Activated CD4-positive, CD25-positive, alpha-beta regulatory T cell treated with anti-CD3 and anti-CD28 coated beads, Interleukin-2, amount 50 U/mL, for 72 hours (primary cell): ENCODE data around the gene HPN.
"Not testable (repeated sequence)": the region's sequence is repeated elsewhere in the genome, so short reads cannot be mapped to it uniquely, and the experiment has no call there.

Source experiments
- DNase-seq: peaks from one replicate; pipeline ENCODE4 v3.0.0; 2021

HPN gene

DNA sequence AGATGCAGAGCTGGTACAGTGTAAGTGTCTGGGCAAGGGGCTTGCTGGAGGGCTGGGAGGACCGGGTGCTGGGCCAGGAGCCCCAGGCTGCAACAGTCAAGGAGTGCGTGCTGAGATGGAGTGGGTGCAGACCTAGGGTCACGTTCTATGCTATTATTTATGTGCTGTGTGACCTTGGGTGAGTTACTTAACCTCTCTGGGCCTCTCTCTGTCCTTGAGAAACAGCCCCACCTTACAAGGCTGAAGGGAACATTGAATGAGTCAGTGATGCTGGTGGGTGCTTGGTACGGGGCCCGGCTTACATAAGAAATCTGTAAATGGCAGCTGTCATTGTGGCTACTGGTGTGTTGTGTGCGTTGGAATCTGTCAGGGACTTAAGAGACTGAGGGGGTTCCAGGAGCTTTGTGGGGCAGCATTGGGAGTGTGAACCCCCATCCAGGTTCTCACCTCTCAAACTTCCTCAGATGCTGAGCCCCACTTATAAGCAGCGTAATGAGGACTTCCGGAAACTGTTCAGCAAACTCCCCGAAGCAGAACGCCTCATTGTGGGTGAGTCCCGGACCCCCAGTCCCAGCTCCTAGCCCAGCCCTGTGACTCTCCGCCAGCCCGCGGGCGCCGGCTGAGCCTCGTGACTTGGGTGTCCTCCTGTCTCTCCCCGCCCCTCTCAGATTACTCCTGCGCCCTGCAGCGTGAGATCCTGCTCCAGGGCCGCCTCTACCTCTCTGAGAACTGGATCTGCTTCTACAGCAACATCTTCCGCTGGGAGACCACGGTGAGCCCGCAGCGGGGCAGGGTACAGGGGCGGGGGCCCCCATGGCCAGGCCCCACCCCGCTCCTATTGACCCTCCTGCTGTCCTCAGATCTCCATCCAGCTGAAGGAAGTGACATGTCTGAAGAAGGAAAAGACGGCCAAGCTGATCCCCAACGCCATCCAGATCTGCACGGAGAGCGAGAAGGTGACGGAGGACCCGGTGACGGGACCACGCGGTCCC, 31.8 kb upstream of the HPN start:
- DNase-seq: no peak

DNA sequence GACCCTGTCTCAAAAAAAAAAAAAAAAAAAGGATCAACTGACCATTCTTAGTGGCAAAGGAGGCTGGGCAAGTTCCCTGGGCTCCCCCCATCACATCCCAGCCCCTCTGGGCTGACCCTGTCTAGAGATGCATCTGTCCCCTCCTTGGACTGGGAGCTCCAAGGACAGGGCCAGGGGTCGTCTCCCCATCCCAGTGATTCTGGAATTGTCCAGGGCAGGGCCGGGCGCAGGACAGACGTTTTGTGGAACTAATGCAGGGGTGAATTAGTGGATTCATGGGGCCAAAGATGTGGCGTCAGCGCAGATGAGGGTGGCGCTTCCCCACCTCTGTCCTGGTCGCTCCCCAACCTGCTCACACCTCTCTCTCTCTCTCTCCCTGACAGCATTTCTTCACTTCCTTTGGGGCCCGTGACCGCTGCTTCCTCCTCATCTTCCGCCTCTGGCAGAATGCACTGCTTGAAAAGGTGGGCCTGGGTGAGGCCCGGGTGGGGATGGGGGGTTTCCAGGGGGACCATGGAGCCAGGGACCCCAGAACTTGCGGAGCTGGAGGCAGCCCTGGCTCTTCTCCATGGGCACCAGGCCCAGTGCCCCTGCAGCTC, 30.3 kb upstream of the HPN start:
- DNase-seq: no peak

DNA sequence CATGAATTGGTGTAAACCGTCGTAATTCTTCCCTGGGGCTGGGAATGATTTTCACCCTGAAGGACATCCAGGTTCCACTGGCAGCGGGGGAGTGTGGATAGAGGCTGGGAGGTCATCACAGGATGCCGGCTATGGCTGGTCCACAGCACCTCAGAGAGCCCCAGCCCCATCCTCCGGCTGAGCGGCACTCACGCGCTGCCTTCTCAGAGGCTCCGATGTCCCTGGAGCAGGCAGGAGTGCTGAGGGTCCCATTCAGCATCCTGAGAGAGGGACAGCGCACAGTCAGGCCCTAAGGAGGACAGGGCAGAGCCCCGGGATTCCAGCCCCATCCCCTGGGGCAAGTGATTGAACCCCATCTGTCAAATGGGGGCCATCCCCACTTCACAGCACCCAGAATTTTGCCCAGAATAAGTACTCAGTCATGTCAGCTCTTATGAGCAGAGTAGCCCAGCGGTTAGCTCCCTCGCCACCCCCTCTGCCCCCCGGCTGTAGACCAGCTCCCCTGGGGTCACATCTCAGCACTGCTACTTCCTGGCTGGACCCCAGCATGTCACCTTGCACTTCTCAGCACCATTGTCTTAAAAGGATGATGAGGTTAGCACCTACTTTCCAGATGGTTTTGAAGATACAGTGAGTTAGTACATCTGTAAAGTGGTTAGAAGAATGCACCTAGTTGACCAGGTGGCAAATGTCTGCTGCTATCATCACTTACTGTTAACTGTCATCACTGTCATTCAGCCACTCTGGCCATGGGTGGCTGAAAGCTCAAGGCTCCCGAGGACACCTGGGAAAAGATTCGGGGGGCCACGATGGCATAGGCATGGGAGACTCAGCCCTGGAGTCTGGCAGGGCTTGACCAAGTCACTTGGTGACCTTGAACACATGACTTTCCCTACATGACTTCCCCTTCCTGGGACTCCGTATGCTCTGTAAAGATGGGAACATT, 29.5 kb upstream of the HPN start:
- DNase-seq: no peak

DNA sequence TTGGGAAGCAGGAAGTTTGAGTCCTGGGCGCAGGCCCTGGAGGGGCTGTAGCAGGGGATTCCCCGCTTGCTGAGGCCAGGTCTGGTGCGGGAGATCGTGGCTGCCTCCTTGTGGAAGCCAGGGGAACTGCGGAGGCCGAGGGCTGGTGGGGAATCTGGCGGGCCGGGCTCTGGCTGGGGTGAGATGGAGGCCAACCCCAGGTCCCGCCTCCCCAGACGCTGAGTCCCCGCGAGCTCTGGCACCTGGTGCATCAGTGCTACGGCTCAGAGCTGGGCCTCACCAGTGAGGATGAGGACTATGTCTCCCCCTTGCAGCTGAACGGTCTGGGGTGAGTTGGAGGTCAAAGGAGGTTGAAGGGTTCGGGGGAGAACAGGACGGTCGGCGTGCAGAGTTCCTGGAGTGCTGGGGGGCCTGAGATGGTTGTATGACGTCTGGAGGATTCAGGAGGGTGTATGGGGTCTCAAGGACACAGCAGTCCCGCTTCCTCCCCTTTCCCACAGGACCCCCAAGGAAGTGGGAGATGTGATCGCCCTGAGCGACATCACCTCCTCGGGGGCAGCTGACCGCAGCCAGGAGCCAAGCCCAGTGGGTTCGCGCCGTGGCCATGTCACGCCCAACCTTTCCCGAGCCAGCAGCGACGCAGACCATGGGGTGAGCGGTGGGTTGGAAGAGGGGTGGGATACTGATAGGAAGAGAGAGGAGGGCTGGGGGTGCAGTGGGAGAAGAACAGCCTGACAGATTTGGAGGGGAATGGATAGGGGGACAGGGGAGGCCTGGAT, 28.3 kb upstream of the HPN start:
- peak; percentile 85 for DNase-seq

DNA sequence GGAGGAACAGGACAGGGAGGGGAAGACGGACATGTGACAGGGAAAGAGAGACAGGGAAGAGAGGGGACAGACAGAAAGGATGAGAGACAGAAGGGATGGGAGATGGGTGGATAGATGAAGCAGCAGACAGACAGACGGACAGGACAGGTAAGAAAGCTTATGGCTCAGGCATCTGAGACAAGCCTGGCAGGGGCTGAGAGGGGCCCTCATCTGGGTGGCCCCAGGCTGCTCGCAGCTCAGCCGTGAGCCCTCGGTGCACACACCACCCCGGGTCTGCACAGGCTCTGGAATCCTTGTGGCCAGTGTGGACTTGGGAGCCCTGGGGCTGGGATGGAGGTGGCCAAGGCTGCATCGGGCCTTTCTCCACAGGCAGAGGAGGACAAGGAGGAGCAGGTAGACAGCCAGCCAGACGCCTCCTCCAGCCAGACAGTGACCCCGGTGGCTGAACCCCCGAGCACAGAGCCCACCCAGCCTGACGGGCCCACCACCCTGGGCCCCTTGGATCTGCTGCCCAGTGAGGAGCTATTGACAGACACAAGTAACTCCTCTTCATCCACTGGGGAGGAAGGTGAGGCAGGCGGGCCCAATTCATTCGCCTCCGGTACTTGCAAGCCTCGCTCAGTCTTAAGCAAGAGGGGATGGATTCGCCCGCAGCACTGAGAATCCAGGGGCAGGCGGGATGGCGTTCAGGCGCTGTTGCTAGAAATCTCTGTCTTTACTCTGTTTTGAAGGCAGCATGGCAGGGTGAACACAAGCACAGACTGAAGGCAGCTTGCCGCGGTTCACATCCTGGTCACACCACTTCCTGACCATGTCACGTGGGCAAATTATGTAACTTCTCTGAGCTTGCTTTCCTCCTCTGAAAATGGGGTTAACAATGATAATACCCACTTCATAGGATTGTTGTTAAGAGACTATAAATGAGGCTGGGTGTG, 27.4 kb upstream of the HPN start:
- peak; percentile 57 for DNase-seq

DNA sequence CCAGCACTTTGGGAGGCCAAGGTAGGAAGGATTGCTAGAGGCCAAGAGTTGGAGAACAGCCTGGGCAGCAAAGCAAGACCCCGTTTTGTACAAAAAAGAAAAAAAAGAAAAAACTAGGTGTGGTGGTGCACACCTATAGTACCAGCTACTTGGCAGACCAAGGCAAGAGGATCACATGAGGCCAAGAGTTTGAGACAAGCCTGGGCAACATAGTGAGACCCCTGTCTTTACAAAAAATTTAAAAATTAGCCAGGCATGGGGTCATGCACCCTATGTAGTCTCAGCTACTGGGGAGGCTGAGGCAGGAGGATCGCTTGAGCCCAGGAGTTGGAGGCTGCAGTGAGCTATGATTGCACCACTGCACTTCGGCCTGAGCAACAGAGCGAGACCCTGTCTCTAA, 26.7 kb upstream of the HPN start:
- not testable (repeated sequence) for DNase-seq

DNA sequence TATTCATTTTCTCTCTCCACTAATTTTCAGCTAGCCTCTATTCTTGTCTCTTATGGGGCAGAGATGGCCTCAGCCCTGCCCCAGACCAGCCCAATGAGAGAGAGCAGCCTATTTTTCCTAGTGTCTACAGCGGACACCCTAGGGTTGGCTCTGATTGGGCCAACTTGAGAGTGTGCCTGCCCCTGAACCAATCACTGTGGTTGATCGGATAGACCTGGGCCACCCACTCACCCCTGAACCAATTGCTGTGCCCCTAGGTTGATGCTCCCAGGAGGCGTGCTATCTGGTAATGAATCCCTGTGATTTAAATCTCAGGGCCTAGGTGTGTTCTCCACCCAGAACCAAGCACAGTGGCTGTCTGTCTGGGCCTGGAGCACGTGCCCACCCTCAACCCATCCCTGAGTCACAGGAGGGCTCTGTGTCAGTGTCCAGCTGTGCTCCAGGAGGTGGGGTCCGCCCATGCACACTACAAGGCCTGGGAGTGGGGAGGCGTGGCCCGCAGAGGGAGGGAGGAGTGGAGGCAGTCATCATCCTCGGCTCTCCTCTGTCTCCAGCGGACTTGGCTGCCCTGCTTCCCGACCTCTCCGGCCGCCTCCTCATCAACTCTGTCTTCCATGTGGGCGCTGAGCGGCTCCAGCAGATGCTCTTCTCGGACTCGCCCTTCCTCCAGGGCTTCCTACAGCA, 26.1 kb upstream of the HPN start:
- no peak for DNase-seq

DNA sequence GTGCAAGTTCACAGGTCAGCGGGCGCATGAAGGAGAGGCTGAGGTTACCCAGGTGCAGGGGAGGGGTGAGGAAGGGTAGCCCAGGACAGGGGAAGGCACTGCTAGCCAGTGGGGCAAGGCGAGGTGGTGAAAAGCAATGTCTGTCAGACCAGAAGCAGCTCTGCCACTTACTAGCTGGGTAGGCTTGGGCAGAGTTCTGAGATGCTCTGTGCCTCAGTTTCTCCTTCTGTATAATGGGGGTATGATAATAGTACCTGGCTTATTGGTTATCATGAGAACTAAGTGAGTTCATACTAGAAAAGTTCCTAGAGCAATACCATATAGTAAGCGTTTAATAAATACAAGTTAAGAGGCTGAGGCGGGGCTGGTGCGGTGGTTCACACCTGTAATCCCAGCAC, 25.6 kb upstream of the HPN start:
- no peak for DNase-seq

DNA sequence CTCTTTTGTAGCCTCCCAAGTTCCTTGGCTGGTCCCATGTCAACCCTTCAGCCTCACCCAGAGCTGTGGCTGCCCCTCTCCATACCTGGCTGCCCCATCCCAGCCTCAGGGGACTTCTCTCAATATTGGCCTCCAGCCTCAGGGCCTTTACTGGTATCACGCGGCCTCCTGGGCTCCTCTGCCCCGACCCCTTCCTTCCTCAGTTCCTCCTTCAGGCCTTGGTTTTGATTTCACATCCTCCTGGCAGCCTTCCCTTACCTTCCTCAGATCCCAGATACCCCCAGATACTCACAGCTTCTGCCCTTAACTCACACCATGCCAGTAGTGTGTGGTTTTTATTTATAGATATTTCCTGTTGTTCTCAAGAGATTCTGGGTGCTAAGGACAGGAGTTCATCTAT, 24.0 kb upstream of the HPN start:
- no peak for DNase-seq

DNA sequence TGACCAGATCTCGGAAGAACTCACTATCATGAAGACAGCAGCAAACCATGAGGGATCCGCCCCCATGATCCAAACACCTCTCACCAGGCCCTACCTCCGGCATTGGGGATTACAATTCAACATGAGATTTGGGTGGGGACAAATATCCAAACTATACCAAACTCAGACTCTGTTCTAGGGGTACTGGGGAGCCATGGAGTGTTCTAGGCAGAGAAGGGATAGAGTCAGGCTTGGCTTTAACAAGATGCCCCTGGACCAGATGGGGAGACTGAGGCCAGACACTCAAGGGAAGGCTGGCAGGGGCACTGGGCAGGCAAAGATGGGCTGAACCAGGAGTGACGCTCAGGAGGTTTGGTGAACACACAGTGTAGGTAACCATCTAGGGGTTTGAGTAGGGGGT, 23.1 kb upstream of the HPN start:
- DNase-seq: no peak

DNA sequence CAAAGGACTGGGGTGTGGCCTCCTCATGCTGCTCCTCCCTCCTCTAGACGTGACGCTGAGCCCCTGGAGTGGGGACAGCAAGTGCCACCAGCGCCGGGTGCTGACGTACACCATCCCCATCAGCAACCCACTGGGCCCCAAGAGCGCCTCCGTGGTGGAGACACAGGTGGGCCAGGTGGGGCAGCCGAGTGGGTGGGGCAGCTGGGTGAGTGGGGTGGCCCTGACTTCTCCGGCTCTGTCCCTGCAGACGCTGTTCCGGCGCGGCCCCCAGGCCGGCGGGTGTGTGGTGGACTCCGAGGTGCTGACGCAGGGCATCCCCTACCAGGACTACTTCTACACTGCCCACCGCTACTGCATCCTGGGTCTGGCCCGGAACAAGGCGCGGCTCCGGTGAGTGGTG, 22.4 kb upstream of the HPN start:
- no peak for DNase-seq

DNA sequence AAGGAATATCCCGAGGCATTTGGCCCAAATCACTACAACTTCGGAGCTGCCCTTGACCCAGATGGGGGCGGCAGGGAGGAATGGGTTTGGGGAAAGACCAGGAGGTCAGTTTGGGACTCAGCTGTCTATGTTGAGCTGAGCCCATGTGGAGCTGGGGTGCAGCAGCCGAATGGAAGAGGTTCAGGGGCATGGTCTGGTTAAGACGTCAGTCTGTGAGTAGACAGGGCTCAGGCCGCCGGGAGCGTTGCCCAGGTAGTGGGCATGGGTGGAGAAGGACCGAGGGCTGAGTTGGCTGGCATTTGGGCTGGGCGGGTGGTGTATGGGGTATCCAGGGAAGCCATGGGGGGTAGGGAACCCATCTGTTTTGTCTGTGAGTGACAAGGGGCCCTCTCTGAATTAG, 20.5 kb upstream of the HPN start:
- no peak for DNase-seq

DNA sequence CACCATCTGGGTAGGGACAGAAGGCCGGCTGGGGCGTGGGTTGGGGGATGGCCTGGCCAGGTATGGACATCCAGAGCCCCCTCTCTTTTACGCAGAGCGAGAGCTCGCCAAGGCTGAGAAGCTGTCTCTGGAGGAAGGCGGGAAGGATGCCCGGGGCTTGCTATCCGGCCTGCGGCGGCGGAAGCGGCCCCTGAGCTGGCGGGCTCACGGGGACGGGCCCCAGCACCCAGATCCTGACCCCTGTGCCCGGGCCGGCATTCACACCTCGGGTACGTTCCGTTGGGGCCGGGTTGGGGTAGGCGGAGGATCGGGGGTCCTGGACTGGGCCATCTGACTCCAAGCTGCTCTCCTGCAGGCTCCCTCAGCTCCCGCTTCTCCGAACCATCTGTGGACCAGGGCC, 19.9 kb upstream of the HPN start:
- no peak for DNase-seq

DNA sequence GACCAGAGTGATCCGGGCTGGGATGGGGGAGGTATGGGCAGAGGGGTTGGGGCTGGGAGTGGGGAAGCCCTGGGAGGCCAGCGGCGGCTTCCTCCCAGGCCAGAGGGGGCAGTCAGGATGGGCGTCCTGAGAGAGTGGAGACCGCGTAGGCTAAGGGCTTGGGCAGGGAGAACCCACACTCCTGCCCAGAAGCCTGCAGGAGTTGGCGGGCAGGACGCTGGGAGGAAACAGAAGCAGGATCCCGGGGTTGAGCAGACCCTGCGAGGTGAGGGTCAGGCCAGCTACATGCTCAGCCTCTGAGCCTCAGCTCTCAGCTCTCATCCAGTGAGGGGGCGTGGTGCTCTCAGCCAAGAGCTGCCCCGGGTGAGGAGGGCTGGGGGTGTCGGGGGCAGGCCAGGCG, 19.1 kb upstream of the HPN start:
- DNase-seq: no peak

DNA sequence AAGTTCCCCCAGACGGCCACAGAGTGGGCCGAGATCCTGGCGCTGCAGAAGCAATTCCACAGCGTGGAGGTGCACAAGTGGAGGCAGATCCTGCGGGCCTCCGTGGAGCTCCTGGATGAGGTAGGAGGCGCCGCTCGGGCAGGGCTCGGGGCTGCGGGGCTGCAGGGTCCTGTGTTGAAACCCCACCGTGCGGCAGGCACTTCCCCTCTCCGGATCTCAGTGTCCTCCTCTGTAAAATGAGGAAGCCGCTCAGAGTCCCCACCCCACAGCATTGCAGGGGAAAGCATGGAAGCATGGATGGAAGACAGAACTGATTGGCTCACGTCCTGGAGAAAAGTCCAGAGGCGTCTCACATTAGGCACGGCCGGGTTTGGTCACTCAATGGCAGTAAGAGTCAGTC, 18.1 kb upstream of the HPN start:
- DNase-seq: no peak

DNA sequence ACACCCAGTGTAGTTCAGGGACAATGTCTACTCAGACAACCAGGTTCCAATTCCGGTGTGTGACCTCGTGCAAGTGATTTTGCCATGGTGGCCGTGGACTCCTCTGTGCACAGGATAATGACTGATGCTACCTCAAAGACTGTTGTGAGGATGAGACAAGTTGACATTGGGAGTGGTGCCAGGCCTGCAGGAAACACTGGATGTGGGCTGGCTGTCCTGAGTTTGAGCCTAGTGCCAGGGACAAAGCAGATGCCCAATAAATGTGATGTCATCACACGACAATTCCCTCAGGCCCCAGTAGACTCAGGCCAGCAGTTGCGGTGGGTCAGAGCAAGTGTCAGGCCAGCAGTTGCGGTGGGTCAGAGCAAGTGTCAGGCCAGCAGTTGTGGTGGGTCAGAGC, 17.4 kb upstream of the HPN start:
- DNase-seq: no peak

DNA sequence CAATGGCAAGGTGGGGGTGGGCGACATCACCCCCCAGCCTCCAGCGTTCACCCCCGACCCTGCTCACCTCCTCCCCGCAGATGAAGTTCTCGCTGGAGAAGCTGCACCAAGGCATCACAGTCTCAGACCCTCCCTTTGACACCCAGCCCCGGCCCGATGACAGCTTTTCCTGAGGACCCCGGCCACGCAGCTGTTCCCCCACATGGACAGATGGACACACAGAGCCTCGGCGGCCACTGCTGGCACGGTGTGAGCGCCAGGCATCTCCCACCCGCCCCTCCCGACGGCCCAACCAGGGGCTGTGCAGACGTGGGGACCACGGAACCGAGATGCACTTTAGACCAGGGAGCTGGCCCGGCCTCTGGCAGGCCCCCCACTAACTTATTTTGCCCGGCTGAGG, 15.6 kb upstream of the HPN start:
- DNase-seq: no peak

DNA sequence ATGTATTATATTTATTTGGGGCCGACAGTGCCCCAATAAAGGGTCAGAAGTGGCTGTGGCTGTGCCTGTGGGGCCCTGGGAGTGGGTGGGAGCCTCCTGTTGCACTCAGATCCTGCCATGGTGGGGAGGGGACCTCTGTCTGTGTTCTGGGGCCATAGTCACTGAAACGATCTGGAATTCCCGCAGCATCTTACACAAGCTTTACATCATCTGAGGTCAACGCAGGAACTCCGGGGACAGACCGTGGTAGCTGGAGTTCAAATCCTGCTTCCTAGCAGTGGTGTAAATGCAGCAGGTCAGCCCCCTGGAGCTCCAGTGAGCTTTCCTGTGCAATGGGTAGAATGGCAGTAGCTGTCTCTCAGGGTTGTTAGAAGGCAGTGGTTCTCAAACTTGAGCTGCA, 15.1 kb upstream of the HPN start:
- DNase-seq: no peak

DNA sequence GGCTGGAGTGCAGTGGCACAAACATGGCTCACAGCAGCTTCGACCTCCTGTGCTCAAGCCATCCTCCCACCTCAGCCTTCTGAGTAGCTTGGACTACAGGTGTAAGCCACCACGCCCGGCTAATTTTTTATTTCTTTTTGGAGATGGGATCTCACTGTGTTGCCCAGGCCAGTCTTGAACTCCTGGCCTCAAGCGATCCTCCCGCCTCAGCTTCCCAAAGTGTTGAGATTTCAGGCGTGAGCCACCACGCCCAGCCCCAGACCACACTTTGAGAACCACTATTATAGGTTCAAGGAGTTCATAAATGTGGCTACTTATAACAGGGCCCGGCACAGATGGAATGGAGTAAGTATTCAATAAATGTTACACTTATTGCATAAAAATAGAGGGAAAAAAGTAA, 14.5 kb upstream of the HPN start:
- no peak for DNase-seq

DNA sequence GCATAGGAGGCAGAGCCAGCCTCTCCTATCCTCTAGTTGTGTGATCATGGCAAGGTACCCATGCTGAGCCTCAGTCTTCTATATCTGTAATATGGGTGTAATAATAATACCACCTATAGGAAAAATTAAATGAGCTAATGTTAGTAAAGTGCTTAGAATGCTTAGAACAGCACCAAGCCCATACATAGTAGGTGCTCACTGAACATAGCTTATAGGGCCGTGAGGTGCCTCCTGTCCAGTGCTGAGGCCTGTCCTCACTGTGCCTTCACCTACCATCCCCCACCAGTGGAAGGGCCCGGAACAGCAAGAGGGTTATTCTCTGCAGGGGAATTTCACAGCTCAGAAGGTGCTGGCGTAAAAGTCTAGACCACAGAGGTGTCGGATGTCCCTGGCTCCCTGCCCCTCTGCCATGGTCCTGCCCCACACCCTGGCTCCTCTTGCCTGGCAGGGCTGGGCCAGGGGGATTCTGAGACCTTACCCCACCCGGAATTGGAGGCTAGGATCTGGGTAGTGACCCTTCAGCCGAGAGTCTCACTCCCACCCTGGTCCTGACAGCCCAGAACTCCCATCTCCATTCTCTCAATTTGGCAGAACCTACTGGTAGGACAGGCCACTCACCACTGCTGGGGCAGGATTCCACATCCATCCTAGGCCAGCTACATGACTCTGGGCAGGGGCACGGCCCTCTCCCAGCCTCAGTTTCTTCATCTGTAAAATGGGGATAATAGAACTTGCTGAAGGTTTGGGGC, 13.5 kb upstream of the HPN start:
- DNase-seq: no peak
